Fibroblast of skin of back (primary cell): ENCODE measurements around the gene ATP7B.
"Not testable (repeated sequence)": the region's sequence is repeated elsewhere in the genome, so short reads cannot be mapped to it uniquely, and the experiment has no call there.

Experiments
- DNase-seq: peaks from one replicate; pipeline ENCODE4 v3.0.0-alpha.2; 2013

The ATP7B gene

GRCh38 chr13:51920267-51920666, 91.0 kb downstream of the ATP7B start:
- DNase-seq = no peak

- no peak for DNase-seq
Measured at GRCh38 chr13:51919531-51919930, 91.7 kb downstream of the ATP7B start.

DNA sequence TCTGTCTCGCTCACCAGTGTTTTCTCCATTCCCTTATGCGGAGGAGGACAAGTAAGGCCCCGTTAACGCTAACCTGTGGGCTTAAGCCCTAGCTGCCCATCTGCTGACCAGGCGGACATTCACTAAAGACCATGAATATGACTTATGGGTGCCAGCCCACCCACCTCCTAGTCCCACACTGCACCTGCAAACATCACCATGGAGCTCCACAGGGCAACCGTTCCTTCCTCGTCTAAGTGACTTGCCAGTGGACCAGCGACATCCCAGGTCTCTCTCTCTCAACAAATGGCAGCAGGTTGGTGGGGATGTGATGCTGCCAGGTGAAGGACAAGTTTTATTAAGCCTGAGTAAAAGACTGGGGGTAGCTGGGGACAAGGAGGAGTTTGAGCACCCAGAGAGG, 94.3 kb downstream of the ATP7B start:
- DNase-seq = no peak

DNA sequence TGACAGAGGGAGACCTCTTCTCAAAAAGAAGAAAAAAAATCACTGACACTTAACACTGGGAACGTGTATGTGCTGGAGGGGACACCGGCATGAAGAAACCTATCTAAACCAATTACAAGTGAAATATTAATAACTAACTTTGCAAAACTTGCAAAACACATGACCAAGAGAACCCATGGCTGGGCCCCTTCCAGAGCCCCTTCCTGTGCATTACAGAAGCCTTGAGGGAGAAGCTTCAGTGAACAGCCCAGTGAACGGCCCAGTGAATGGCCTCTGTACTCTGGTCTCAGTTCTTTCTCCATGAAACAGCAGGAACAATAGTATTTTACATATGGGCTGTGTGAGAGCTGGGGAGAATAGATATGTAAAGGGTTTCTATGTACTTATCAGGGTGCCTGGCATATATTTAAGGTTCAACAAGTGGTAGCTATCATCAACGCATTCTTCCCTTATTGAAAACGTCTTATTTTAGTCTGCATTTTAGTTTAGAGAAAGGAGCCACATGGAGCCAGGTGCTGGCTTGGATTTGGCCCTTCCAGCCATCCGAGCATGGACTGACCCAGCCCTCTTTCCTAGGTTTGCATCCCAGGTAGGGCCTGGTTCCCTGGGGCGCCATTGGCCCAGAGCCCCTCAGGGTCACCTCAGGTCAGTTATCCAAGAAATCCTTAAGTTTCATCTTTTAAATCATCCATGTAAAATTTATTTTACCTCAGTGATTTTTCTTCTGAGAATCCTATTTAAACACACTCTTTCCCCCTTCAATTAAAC, 95.0 kb downstream of the ATP7B start:
- no peak for DNase-seq

DNA sequence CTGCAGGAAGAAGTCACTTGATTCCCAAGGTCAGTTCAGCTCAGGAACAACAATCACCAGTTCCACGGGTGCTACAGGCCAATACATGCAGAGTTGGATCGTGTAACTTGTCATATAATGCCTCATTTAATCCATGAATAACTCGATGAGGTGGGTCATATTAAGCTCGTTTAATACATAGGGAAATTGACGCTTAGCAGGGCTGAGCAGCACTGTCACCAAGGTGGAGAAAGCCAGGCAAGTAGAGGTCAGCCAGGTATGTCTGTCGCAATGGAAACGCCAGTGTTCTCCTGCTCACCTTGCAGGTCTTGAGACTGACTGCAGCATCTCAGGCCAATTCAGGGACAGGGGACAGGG, 97.1 kb downstream of the ATP7B start:
- DNase-seq = no peak

DNA sequence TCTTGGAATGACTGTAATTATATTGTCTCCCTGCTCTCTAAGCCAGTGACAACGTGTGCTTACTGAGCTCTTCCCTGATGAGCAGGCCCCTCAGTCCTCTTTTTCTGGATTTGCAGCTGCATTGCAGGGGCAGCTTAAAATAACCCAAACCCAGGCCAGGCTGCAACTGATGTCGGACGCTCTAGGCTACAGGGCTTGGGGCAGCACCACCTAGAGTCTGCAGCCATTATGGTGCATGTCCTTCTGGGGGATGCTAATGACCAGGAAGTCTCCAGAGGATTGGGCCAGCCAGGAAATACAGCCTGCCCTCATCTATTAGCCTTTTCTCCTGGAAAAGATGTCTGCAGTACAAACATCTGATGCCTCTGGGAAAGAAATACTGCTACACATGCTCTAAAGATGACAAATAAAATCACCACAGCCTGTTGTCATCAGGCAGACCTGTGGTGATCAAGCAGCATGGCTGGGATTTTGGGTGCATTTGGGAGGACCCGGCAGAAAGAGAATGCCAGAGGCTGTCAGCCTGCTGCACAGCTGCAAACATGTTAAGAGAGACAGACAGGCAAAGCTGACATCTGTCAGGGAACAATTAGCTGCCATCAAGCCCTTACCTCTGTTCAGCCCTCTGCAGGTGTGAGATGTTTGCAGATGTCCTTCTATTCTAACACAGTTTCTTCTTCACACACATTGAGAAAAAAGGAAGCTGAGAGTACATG, 97.7 kb downstream of the ATP7B start:
- DNase-seq = no peak

- DNase-seq = no peak
Measured at GRCh38 chr13:51912511-51913225, 98.6 kb downstream of the ATP7B start.

- DNase-seq = no peak
Measured at GRCh38 chr13:51912091-51912490, 99.2 kb downstream of the ATP7B start.

DNA sequence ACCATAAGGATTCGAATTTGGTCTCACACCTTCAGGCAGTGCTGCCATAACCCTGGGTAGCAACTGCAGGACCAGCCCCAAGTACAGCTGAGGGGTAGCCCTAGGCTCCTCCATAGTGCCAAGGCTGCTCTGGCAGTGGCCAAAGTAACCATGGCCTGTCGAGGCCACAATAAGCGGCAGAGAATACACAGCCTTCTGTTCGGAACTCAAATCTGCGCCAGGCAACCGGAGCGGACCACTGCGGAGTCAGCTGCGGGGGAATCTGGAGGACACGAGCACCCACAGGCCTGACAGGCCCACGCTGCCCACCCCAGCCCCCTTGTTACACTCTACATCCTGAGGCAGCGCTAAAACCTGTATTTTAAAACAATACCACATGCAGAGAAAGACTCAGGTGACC, 100.7 kb downstream of the ATP7B start:
- DNase-seq = no peak

- not testable (repeated sequence) for DNase-seq
Measured at GRCh38 chr13:51909265-51909664, 102.0 kb downstream of the ATP7B start.

GRCh38 chr13:51907040-51907732, 104.1 kb downstream of the ATP7B start:
- DNase-seq = no peak

DNA sequence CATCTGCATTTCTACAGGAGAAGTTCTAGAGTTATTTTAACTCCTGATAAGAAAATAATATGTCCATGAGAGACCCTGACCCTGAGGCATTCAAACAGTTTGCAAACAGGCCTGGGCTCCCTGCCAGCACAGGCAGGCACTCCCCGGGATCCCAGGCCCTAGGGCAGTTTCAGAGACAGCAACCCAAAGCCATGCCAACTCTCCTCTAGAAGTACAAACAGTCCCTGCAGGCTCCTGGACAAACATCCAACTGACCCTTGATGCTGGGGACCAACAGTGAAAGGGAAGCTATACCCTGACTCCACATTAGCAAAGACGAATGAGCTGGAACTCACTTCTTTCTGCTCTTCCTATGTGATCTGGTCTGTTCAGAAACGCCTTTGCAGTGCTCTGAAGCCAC, 104.7 kb downstream of the ATP7B start:
- no peak for DNase-seq

- DNase-seq = no peak
Measured at GRCh38 chr13:51905787-51906186, 105.5 kb downstream of the ATP7B start.

- no peak for DNase-seq
Measured at GRCh38 chr13:51902776-51903175, 108.5 kb downstream of the ATP7B start.

DNA sequence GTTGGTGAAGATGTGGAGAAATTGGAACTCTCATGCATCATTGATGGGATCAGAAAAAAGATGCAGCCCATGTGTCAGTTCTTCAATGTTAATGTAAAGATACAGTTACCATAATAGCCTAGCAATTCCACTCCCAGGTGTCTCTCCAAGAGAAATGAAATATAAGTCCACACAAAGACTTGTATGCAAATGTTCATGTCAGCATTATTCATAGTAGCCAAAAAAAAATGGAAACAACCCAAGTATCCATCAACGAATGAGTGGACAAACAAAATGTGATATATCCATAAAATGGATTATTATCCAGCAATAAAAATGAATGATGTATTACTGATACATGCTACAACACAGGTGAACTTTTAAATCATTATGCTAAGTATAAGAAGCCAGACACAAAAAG, 110.8 kb downstream of the ATP7B start:
- DNase-seq = no peak

GRCh38 chr13:51895906-51896888, 115.1 kb downstream of the ATP7B start:
- peak; percentile 42 for DNase-seq

DNA sequence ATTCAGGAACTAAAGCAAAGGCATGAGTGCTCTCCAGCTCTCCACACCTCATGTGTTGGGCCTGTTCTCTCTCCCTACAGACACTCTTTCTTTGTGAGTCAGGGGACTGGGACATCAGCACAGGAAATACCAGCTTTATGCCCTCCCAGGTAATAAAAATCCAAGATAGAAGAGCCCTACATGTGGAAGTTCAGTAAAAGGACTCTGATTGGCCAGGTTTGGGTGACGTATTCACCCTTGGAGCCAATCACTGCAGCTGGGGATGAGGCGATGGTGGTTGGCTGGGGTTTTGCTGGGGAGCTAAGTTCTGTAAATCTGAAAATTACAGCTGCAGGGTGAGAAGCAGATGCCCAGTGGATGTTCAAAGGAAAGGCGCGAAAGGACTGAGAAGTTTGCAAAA, 117.0 kb downstream of the ATP7B start:
- no peak for DNase-seq

GRCh38 chr13:51892657-51893056, 118.6 kb downstream of the ATP7B start:
- no peak for DNase-seq

GRCh38 chr13:51887468-51887867, 123.8 kb downstream of the ATP7B start:
- no peak for DNase-seq

- no peak for DNase-seq
Measured at GRCh38 chr13:51885651-51886050, 125.6 kb downstream of the ATP7B start.

DNA sequence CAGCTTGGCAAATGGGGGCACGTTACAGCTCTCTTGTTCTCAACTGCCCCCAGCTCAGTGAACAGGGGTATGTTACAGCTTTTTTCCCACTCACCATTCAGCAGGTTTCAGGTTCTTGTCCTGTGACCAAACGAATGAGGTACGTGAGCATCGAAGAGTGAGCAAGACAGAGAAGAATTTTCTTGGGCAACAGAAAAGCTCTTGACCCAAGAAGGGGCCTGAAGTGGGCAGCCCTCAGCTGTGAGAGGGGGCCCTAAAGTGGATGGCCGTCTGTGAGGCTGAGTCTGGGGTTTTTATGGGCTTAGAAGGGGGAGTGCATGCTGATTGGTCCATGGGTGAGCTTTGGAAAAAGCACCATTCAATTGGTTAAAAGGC, 128.0 kb downstream of the ATP7B start:
- DNase-seq = no peak
